Ureter (tissue), 1 donor: ENCODE results near the gene IDI2. TPM values are rescaled to one million over a fixed set of nuclear protein-coding genes. Genes with fewer than 3 reads are reported as not detected.
"Not testable (repeated sequence)": the region's sequence is repeated elsewhere in the genome, so short reads cannot be mapped to it uniquely, and the experiment has no call there.

Experiments used
- DNase-seq: peaks from one replicate; pipeline ENCODE4 v3.0.0-alpha.2; 2020; ENCODE audit warnings: low spot score
- total RNA-seq: library from RNA; stranded (reverse); gene quantifications from one replicate; pipeline ENCODE4 v1.2.4, GENCODE V29; 2023
- donor health status: DM: yes; HTN: yes; CAD: no.

Gene IDI2
- total RNA-seq = not detected

- no peak for DNase-seq
Observed at GRCh38 chr10:1025683-1026082, at the start of gene IDI2. IDI2 (minus strand) TSS chr10:1025859; CDS start chr10:1024723, 1,136 bp downstream.

- no peak for DNase-seq
Observed at GRCh38 chr10:1074748-1075308, 49.2 kb upstream of the IDI2 start.

DNA sequence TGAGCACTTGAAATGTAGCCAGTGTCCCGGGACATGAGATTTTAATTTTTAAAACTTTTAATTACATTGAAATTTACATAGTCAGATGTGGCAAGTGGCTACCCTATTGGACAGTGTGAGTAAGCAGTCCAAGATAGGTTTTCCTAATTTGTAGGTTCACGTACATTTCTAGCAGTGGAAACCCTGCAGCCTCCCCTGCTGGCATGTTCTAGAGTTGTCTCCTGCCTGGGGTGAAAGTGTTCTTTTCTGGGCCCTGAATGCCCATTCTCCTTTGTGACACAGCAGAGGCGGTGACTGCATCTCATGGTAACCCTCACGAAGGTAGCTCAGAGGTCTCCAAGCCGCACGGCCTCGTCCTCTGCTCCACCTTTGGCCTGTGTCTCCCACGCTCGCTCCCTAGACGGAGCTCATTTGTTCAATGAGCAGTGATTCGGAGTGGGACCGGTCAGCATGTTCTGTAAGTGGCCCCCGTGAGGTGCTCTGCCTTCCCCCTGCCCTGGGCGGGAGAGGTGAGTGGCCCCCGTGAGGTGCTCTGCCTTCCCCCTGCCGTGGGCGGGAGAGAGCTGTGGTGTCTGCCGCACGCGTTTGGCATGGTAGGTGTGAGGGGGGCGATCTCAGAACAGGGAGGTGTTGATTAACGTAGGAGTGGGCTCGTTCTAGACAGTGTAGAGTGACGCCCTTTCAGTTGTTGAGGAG is 48.5 kb upstream of the IDI2 start:
- DNase-seq = no peak

DNA sequence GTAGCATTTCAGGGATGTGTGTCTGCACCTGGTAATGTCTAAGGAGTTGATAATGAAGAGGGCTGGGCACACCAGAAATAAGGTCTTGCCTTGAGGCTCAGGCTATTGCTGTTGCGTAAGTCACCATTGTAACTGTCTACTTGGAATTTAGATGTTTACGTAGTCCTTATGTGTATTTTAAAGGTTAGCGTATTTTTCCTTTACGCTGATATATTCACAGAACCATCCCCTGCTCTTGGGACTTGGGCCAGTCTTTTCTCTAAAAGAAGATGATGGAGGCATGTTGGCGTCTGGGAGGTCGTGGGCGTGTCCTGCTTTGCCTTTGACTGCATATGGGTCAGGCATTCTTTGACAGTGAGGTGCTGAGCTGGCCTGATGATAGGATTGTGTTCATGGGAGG is 45.3 kb upstream of the IDI2 start:
- no peak for DNase-seq

DNA sequence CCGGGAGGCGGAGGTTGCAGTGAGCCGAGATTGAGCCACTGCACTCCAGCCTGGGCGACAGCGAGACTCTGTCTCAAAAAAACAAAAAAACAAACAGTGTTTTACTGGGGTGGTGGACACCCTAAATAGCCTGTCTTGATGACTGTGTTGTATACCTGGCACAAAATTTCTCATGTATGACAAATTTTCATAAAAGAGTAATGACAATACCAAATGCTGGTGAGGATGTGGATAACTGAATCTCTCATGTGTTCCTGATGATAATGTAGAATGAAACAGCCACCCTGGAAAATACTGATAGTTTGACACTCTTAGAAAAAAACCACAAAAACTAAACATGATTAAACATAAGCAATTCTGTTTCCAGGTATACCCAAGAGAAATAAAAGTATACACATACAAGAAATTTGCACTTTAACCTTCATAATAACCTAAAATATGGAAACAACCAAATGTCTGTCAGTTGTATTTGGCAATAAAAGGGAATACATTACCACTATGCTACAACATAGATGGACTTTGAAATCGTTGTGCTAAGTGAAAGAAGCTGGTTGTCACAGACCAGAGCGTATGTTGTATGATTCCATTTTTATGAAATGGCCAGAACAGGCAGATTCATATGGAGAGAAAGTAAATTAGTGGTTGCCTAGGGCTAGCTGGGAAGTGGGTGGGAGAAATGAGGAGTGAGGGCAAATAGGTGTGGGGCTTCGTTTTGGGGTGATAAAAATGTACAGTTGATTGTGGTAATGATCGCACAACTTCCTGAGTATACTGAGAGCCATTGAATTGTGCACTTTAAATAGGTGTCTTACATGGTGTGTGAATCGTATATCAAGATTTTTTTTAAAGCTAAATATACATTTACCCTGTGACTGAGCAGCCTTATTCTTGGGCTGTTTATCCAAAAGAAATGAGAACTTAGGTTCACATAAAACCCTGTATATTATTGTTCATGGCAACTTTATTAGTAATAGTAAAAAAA is 43.0 kb upstream of the IDI2 start:
- no peak for DNase-seq

DNA sequence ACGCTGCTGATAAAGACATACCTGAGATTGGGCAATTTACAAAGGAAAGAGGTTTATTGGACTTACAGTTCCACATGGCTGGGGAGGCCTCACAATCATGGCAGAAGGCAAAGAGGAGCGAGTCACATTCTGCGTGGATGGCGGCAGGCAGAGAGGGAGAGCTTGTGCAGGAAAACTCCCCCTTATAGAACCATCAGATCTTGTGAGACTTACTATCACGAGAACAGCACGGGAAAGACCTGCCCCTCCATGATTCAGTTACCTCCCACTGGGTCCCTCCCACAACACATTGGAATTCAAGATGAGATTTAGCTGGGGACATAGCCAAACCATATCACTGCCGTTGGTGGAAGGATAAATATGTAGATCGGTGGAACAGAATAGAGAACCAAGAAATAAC is 41.1 kb upstream of the IDI2 start:
- not testable (repeated sequence) for DNase-seq

GRCh38 chr10:1064964-1065247 is 39.2 kb upstream of the IDI2 start:
- DNase-seq = no peak

DNA sequence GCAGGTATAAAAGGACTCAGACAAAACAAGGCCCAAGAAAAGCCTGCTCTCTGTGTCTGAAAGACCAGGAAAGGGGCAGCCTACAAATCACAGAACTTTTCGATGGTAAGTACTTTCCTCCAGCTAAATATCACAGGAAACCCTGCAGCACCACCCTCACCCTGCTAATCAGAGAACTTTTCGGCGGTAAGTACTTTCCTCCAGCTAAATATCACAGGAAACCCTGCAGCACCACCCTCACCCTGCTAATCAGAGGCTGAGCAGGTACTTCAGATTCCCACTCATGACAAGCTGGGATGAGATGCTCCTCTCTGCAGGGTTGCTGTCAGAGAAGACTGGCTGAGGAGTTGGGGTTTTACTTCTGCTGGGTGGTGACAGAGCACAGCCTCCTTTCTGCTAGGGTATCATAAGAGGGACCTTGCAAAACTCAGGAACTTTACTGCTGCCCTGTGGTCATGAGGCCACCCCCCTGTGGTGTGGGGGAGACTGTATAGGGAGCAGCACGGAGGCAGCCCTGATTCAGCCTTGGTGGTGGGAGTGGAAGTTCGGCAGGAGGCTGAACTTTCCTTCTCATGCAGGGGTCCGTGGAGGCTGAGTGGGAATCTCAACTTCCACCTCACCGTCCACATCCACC is 37.7 kb upstream of the IDI2 start:
- DNase-seq = no peak

- DNase-seq = no peak
Observed at GRCh38 chr10:1061930-1062774, 36.5 kb upstream of the IDI2 start.

- no peak for DNase-seq
Observed at GRCh38 chr10:1059902-1060301, 34.2 kb upstream of the IDI2 start.

- DNase-seq = no peak
Observed at GRCh38 chr10:1058017-1058416, 32.4 kb upstream of the IDI2 start.

- no peak for DNase-seq
Observed at GRCh38 chr10:1057106-1057657, 31.5 kb upstream of the IDI2 start.

DNA sequence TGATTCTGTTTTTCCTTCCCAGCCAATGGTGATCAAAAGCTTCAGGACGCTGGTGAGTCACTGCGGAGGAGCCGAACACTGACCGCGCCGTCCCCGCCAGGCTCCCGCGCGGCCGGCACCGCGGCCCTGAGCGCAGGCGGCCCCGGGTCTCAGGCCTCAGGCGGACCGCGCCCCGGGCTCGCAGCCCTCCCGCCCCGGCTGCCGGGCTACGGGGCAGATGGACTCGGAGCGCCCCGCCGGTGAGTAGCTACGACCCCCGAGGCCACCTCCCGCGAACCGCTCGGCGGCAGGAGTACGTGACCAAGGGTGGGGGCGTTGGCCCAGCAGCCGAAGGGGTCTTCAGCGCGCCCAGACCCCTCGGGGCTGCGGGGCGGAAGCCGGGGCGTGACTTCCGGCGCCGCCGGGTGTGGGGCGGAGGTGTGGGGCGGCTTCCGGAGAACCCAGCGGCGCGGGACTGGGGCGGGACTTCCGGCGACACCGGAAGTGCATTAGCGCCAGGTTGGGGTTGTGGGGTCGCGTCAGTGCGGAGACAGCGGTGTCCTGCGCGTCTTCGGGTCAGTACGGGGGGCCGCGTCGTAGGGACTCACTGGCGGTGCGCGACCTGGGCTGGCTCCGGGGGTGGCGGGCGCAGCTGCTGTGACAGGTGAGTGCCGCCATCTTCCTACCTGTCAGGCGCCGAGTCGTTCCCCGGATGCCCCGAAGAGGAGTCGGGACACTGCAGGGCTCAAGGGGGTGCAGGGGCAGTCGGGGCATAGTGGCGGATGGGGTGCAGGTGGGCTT is 30.9 kb upstream of the IDI2 start, which contains the start of gene WDR37:
WDR37 (plus strand) TSS at position 60 of the 780 bp plus-strand sequence. CDS start 15,771 bp downstream, outside the sequence.
- DNase-seq = peak; percentile 87

GRCh38 chr10:1054684-1055083 is 29.0 kb upstream of the IDI2 start:
- no peak for DNase-seq

DNA sequence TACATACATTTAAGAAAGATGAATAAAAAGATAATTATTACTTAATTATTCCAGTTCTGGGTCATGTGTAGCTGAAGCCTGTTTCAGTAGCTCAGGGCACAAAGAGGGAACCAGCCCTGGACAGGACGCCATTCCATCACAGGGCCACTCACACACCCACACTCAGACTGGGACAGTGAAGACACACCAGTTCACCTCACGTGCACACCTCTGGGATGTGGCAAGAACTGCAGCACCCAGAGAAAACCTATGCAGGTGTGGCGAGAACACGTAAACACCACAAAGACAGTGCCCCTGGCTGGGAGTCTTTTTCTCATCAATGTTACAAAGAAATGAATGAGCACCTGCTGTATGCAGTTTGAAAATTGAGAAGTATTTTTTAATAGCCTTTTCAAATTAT is 24.9 kb upstream of the IDI2 start:
- DNase-seq = no peak

DNA sequence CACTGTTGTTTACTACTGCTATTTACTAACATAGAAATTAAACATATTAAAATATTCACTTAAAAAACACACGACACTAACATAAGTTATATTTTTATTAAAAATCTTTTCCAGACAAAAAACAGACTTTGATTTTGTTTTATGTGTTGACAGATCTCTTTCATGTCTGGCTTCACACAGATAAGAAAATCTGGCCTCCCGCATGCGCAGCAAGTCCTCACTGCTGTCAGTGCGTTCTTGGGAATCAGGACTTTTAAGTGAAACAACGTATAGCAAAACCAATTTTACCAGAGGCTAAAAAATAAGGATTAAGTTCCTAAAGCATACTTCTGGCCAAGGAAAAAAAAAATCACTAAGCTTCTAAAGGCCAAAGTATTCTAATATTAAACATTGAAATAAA is 24.5 kb upstream of the IDI2 start:
- no peak for DNase-seq

- no peak for DNase-seq
Observed at GRCh38 chr10:1049425-1049958, 23.8 kb upstream of the IDI2 start.

- DNase-seq = peak; percentile 98
Observed at GRCh38 chr10:1048732-1049424, 23.2 kb upstream of the IDI2 start, which contains the start of gene IDI1. IDI1 (minus strand) TSS chr10:1049119; CDS start chr10:1049003, 116 bp downstream.

DNA sequence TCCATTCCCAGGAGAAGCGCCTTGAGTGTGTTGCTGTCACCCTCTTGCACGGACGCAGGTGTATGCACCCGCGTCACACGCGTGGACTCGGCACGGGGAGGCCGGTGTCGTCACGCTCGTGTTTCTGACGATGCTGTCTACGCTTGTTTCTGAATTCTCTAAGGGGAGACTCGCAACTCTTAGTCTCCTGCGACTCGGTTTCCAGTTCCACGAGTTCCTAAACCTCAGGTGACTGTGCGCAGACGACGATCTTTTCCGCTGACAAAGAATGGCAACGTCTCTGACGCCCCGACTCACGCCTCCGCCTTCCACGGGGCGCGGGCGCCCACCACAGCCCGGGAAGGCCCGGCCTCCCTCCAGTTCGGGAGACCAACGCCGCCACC is 22.7 kb upstream of the IDI2 start:
- no peak for DNase-seq
